Activated CD4-positive, alpha-beta T cell treated with anti-CD3 and anti-CD28 coated beads for 4 hours (primary cell): ENCODE data around the gene ZNF148.

Experiments
- DNase-seq, 2 donors: peaks; one replicate each; pipeline ENCODE4 v3.0.0-alpha.2; 2020

Gene ZNF148

GRCh38 chr3:125325746-125326145 lies 49.4 kb downstream of the ZNF148 start:
- DNase-seq = no peak

- no peak for DNase-seq
Observed at GRCh38 chr3:125324341-125324740, 50.8 kb downstream of the ZNF148 start.

GRCh38 chr3:125322917-125323316 lies 52.2 kb downstream of the ZNF148 start:
- no peak for DNase-seq

- no peak for DNase-seq
Observed at GRCh38 chr3:125322166-125322565, 53.0 kb downstream of the ZNF148 start.

- DNase-seq = no peak
Observed at GRCh38 chr3:125319765-125320164, 55.4 kb downstream of the ZNF148 start.

GRCh38 chr3:125318871-125319270 lies 56.3 kb downstream of the ZNF148 start:
- no peak for DNase-seq

- no peak for DNase-seq
Observed at GRCh38 chr3:125318167-125318865, 56.8 kb downstream of the ZNF148 start.

- no peak for DNase-seq
Observed at GRCh38 chr3:125317761-125318160, 57.4 kb downstream of the ZNF148 start.

GRCh38 chr3:125316949-125317348 lies 58.2 kb downstream of the ZNF148 start:
- no peak for DNase-seq

GRCh38 chr3:125316246-125316645 lies 58.9 kb downstream of the ZNF148 start:
- DNase-seq = no peak

GRCh38 chr3:125313060-125313635 lies 62.0 kb downstream of the ZNF148 start:
- no peak for DNase-seq

GRCh38 chr3:125310623-125311081 lies 64.5 kb downstream of the ZNF148 start:
- DNase-seq = peak; percentile 24 to 26

- no peak for DNase-seq
Observed at GRCh38 chr3:125309476-125309875, 65.6 kb downstream of the ZNF148 start.

- DNase-seq = no peak
Observed at GRCh38 chr3:125306620-125307019, 68.5 kb downstream of the ZNF148 start.

- no peak for DNase-seq
Observed at GRCh38 chr3:125302932-125303331, 72.2 kb downstream of the ZNF148 start.

GRCh38 chr3:125300416-125300815 lies 74.7 kb downstream of the ZNF148 start:
- no peak for DNase-seq

GRCh38 chr3:125294411-125294810 lies 80.7 kb downstream of the ZNF148 start:
- DNase-seq = no peak

- DNase-seq = no peak
Observed at GRCh38 chr3:125292015-125292414, 83.1 kb downstream of the ZNF148 start.

- no peak for DNase-seq
Observed at GRCh38 chr3:125289429-125289981, 85.6 kb downstream of the ZNF148 start.

- DNase-seq = no peak
Observed at GRCh38 chr3:125287248-125287647, 87.9 kb downstream of the ZNF148 start.

- DNase-seq = no peak
Observed at GRCh38 chr3:125281381-125281780, 93.7 kb downstream of the ZNF148 start.

- DNase-seq = no peak
Observed at GRCh38 chr3:125280668-125281361, 94.3 kb downstream of the ZNF148 start.

GRCh38 chr3:125278155-125278554 lies 97.0 kb downstream of the ZNF148 start:
- DNase-seq = no peak

GRCh38 chr3:125271127-125271526 lies 104.0 kb downstream of the ZNF148 start:
- no peak for DNase-seq
